NOMO-1 treated with DMSO at 0.1 percent for 48 hours (cell line): ENCODE results near the gene LONRF2.

Experiments
- DNase-seq: peaks from one replicate; lab custom pipeline; 2025; ENCODE audit not compliant: unreplicated experiment; lab: John Stamatoyannopoulos, UW

The LONRF2 gene

GRCh38 chr2:100301881-100302584, 20.3 kb downstream of the LONRF2 start:
- peak; percentile 28 for DNase-seq

GRCh38 chr2:100299548-100299947, 22.8 kb downstream of the LONRF2 start:
- DNase-seq: no peak

- DNase-seq: no peak
These were observed 24.8 kb downstream of the LONRF2 start for GRCh38 chr2:100297511-100297910.

- DNase-seq: no peak
These were observed 28.2 kb downstream of the LONRF2 start for GRCh38 chr2:100294162-100294497.

GRCh38 chr2:100293341-100294161, 28.8 kb downstream of the LONRF2 start:
- DNase-seq: no peak

- DNase-seq: peak; percentile 85
These were observed 30.2 kb downstream of the LONRF2 start for GRCh38 chr2:100292022-100292580.

- peak; percentile 85 for DNase-seq
These were observed 30.9 kb downstream of the LONRF2 start for GRCh38 chr2:100291152-100291970.

- DNase-seq: no peak
These were observed 31.6 kb downstream of the LONRF2 start for GRCh38 chr2:100290718-100291151.

GRCh38 chr2:100289020-100289419, 33.3 kb downstream of the LONRF2 start:
- DNase-seq: no peak

GRCh38 chr2:100286318-100286717, 36.0 kb downstream of the LONRF2 start:
- DNase-seq: no peak

GRCh38 chr2:100285691-100286090, 36.6 kb downstream of the LONRF2 start:
- no peak for DNase-seq

GRCh38 chr2:100285011-100285410, 37.3 kb downstream of the LONRF2 start:
- no peak for DNase-seq

GRCh38 chr2:100283724-100284501, 38.4 kb downstream of the LONRF2 start:
- DNase-seq: no peak

GRCh38 chr2:100281521-100282438, 40.5 kb downstream of the LONRF2 start:
- DNase-seq: no peak

- DNase-seq: no peak
These were observed 42.4 kb downstream of the LONRF2 start for GRCh38 chr2:100279586-100280534.

GRCh38 chr2:100278986-100279385, 43.3 kb downstream of the LONRF2 start:
- DNase-seq: no peak

GRCh38 chr2:100278501-100278900, 43.8 kb downstream of the LONRF2 start:
- DNase-seq: no peak

- no peak for DNase-seq
These were observed 44.6 kb downstream of the LONRF2 start for GRCh38 chr2:100277540-100278207.
